HG03457 (cell line): ENCODE results near the gene TMEM217.
"Not testable (repeated sequence)": the region's sequence is repeated elsewhere in the genome, so short reads cannot be mapped to it uniquely, and the experiment has no call there.

Source experiments
- ATAC-seq: cut with Tn5 transposase; IDR thresholded peaks from one replicate; pipeline ENCODE4 v1.9.1; 2021; ENCODE audit warnings: moderate number of reproducible peaks; ENCODE audit not compliant: unreplicated experiment

TMEM217 gene

DNA sequence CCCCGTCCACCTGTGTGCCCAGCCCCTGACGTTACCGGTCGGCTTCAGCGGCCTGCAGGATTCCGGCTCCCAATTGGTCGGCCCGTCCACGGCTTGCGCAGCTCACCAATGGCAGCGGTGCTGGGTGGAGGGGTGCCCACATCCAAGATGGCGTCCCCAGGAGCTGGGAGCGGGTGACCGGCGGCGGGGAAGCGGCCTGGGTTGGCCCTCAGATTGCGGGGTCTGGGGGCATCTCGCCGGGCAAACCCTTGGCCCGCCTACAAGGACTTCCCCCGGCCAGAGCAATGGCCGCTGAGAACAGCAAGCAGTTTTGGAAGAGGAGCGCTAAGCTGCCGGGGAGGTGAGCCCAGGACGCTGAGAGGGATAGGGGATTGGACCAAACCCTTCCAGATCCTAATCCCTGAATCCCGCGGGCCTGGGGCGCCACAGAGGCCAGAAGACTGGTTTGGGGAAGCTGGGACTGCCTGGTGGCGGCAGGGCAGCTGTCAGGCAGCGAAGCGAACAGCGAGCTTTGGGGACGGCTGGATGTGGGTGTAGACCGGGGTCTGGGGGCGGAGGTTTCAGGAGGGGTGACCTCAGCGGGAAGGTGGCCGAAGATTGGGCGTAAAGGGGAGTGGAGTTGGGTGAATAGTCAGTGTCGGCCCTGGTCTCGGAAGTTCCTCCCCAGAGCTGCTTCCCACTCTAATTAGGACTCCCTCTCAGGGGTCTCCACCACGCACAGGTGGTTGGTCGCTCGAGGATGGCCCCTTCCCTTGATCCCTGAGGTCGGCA lies at the start of gene TMEM217, which contains the start of gene TBC1D22B:
Gene TMEM217, minus strand, starts transcription at position 511 of the 771 bp plus-strand sequence. CDS start 39,114 bp downstream, outside the sequence.
Gene TBC1D22B, plus strand, starts transcription at position 139 of the 771 bp plus-strand sequence. Its CDS starts 146 bp downstream, at position 285.
- ATAC-seq: peak; percentile 83

DNA sequence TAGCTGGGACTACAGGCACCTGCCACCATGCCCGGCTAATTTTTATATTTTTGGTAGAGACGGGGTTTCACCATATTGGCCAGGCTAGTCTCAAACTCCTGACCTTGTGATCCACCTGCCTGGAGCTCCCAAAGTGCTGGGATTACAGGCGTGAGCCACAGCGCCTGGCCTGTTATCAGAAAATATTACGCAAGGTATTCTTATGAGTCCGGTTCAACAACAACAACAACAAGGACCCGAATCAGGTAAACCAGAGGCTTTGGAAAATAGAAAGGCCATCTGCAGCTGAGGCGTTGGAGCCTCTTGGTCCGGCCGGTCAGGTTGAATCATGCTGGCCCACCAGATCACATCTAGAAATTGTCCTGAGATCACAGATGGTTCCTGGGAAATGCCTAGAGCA lies 49.5 kb upstream of the TMEM217 start:
- ATAC-seq: not testable (repeated sequence)

DNA sequence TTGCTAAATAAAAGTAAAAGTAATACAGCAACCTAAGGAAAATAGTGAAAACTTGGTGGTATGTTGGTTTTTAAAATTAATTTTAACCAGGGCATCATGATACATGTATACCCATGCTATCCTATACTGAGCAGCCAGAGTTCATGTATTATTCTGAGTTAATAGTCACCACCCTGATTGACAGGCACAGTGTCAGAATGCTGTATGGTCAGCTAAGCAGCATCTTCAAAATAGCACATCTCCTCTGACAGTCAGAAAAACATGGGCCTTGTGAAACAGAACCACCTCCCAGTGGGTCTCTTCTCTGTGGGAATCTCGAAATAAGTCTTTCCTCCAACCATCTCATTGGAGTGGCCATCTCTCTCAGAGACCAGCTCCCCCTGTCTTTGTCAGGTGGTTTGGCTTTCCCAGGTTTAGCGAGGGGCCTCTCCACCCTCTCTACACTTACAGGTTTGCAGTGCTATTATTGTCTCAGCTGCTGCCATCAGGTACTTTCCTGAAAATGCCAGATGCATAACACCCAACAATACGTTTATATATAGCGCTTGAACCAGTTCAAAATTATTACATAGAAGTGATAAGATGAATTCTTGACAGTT lies 48.8 kb upstream of the TMEM217 start:
- ATAC-seq: no peak

DNA sequence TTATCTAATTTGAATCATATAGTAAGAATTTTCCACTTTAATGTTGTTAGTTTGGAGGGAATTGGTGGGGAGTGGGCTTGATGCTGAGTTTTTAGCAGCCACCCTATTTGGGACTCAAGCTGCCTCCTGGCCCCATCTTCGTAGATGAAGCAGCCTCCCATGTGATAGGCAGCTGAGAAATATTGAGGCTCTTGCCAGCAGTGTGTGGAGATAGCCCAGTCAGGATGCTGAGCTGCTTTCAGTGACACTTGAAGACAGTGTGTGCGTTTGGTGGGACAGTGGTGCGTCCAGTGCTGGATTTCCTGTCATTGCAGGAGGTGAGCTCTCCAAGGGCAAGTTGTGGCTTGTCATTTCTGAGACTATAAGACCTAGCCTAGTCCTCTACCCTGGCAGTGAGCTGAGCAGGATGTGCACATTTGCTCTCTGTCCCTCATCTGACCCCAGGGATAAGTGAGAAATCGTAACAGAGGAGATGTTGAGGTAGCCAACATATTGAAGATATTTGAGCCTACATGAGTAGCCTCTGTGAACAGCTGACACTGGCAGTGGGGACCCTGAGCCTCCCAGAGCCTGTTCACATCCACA lies 48.0 kb upstream of the TMEM217 start:
- no peak for ATAC-seq

DNA sequence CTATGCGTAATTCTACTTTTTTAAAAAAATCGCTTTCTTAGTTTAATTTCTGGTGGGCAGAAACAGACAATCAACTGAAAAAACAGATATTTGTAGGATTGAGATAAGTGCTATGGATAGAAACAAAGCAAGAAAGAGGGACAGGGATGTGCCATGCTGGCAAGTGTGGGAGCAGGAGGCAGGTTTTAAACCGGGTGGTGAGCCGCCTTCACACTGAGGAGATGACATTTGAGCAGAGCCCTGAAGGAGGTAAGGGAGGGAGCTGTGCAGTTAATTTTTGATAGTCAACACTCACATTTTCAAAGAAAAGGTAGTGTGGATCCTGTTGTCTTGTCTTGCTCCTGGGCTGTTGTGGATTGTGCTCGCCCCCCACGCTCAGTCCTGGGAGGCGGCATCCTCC lies 46.8 kb upstream of the TMEM217 start:
- no peak for ATAC-seq

DNA sequence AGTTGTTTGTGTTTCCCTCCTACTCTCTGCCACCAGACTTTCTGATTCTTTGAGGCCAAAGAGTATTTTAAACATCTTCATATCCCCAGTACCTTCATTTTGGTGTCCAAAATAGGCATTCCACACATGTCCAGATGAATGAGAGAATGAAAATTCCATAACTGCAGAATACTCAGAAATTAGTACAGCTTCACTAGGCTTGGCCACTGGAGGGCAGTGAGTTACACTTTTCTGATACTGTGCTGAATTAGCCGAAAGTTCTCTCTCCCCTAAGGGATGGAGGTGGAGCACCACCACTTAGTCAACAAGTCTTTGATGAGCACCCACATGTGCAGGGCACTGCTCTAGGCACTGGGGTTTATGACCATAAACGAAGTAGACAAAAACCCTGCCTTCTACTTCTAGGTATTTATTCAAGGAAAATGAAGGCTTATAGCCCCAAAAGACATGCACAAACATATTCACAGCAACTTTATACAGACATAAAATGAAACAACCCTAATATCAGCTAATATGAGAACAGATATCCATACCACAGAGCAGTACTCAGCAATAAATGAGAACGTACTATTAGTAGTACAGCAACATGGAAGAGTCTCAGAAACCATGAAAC lies 46.1 kb upstream of the TMEM217 start:
- ATAC-seq: no peak

DNA sequence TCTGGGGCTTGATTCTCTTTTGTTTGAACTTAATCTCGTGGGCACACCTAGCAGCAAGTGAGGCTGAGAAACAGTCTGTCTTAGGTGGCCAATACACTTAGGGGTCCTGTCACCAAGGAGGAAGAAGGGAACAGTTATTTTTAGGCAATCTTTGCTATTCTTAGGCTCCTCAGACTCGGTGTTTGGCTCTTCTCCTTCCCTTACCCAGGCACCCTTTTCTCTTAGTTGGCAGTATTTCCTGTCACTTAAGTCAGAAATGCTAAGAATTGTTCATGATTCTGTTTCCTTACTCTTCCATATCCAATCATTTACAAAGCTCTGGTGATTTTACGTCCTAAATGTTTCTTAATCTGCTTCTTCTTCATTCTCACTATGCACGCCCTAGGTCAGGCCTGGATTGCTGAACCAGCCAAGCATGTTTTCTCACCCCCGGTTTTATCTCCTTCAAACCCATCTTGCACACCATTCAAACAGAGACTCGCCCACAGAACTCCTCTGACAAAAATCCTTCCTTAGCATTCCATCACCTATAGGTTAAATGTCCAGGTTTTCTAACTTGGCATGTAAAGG lies 45.2 kb upstream of the TMEM217 start:
- ATAC-seq: no peak

DNA sequence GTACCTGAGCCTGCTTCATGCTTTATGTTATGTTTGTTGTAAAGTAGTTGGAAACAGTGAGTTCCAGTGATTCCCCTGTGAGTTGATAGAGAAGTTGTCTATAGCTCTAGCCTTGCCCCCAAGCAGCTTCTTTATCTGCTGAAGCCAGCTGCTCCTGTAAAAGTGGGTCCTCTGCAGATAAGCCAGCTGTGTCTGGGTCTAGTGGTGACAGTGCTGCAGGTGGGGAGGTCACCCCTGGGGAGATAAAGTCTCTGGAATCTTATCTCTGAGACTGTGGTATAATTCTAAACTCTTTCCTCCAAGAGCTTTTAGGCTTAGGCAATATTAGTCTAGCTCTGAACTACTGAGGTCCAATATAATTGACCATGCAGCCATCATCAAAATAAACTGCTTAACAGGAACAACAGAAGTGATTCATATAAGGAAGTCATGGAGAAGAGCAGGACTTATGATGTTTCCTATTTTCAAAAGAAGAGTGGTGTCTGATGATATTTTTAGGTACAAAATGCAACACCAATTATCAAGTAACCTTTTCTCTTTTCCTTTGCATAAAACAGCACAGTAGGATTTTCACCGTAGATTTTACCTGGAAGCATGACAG lies 44.2 kb upstream of the TMEM217 start:
- ATAC-seq: no peak

DNA sequence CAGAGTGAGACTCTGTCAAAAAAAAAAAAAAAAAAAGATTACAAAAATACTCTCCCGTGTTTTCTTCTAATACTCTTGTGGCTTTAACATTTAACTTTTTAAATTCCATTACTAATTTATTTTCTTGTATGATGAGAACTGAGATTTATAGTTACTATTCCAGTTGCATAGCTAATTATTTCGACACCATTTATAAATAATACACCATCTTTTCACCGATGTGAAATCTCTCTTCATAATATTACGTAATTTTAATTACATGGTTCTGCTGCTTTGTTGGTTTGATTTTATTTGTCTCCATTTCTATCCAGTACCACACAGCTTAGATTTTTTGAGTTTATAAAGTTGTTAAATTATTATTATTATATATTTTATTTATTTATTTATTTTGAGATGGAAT lies 42.0 kb upstream of the TMEM217 start:
- ATAC-seq: no peak

DNA sequence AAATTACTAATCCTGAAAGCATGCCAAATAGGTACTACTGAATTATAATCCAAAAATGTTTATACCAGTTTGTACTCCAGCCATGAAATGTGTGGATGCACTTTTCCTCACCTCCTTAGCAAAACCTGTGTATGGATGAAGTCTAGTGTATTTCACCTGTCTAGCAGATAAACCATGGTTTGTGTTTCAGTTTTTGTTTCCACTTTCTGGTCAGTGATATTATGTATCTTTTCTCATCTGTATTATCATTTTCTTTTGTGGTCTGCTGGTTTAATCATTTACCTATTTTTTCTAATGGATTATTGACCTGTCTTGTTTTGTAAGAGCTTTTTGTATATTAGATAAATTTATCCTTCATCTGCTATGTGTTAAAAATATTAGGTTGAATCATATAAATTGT lies 41.0 kb upstream of the TMEM217 start:
- no peak for ATAC-seq

DNA sequence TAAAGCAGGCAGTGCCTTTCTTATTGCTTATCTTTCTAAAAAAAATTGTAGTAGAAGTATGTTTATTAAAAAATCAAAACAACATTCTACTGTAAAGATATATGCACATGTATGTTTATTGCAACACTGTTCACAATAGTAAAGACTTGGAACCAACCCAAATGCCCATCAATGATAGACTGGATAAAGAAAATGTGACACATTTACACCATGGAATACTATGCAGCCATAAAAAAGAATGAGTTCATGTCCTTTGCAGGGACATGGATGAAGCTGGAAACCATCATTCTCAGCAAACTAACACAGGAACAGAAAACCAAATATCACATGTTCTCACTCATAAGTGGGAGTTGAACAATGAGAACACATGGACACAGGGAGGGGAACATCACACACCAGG lies 39.7 kb upstream of the TMEM217 start:
- ATAC-seq: not testable (repeated sequence)

DNA sequence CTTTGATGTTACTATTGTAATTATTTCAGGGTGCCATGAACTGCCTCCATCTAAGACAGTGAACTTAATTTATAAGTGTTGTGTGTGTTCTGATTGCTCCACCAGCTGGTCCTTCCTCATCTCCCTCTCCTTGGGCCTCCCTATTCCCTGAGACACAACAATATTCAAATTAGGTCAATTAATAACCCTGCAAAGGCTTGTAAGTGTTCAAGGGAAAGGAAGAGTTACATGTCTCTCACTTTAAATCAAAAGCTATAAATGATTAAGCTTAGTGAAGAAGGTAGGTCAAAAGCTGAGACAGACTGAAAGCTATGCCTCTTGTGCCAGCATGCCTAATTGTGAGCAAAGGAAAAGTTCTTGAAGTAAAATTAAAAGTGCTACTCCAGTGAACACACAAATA lies 35.5 kb upstream of the TMEM217 start:
- ATAC-seq: no peak

DNA sequence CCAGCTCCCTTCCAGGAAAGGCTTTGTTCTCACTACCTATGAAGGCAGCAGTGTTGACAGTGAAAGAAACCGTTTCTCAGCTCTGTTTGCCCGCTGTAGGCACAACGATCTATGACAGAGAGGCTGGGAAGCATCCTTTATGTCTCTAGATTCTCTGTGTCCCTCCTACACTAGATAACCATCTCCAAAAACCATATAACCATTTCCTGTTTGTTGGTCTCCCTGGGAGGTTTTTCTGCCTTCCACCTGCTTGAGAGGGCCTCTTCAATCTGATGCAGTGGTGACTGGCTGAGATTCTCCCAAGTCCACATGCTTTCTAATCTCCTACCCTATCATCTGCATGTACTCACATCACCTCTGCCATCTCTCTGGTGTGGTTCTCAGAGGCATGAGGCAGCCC lies 32.0 kb upstream of the TMEM217 start:
- no peak for ATAC-seq

DNA sequence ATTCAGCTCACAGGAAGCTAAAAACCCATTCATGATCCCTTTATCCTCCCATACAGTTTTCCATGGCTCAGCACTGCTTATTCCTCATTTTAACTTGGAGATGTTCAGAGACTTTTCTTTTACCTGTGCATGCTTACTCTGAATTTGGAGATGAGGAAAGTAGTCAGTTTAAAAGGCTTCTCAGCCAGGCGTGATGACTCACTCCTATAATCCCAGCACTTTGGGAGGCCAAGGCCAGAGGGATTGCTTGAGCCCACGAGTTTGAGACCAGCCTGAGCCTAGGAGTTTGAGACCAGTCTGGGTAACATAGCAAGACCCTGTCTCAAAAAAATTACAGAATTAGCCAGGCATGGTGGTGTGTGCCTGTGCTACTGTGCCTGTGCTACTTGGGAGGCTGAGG lies 30.3 kb upstream of the TMEM217 start:
- ATAC-seq: no peak

DNA sequence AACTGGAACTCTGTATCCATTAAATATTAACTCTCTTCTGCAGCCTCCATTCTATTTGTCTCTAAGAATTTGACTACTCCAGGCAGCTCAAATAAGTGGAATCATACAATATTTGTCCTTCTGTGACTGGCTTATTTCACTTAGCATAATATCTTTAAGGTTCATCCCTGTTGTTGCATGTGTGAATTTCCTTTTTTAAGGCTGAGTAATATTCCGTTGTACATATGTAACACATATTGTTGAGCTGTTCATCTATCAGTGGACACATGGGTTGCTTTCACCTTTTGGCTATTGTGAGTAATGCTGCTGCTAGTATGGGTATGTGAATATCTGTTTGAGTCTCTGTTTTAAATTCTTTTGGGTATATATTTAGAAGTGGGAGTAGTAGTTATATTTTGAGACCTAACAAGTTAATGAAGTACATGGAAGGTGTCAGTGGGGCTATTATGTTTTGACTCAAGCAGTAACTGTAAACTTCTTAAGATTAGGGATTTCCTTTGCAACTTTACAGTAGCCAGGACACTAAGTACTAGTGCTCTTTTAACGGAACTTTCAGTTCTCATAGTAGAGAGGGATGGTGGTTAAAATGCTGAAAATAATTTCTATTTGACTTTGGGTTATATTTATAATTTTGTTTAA lies 29.7 kb upstream of the TMEM217 start:
- peak; percentile 42 for ATAC-seq

DNA sequence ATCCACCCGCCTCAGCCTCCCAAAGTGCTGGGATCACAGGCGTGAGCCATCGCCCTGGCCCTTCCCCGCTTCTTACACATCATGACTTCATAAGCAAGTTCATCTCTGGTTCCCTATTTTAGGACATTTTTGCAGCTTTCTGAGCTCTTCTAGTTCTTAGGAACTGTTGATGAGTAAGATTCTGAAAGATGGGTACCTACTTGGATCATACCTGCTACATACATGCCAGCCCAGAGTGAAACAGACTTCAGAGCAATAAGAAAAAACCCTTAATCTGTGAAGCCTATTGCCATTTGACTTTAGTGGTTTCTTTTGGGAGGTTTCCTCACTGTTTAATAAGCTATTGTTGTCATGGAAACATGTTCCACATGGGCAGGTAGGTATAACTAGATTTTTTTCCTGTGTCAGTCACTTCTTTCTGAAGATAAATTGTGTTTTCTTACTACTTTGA lies 27.9 kb upstream of the TMEM217 start:
- no peak for ATAC-seq

DNA sequence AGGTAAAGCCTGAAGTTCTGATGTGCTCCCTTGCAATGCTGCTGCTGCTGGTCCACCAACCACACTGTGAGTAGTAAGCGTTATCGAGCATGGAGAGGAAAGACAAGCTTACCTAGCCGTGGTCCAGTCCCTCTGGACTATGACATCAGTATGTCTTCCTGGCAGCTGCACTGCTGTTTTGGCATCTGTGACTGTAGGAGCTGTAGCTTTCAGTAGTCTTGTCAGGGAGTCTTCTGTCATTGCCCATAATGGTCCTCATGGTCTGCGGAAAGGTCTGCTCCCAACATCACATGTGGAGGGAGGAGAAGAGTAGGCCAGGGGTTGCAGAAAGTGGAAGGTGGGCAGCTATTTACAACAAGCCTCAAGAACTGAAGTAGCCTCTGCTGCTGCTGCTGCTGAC lies 26.8 kb upstream of the TMEM217 start:
- ATAC-seq: no peak

DNA sequence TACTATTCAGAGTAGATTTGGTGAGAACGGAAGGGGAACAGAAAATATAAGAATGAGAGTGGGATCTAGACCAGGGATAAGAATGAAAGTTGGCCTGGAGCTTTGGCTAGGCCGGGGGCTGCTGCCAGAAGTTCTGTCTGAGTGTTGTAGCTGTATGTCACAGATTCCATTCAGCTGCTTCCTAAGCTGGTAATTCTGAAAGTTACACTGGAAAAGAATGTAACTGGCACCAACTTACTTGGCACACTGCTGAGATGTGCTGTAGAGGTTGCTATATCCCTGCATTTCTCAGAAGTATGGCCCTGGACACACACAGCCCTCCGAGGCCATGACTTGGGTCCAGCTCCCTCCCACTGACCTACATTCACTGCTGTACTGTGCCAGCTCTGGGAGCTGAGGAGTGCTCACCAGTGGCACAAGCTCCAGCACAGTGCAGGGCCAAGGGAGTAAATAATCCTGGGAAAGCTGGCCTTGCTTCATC lies 25.8 kb upstream of the TMEM217 start:
- no peak for ATAC-seq

DNA sequence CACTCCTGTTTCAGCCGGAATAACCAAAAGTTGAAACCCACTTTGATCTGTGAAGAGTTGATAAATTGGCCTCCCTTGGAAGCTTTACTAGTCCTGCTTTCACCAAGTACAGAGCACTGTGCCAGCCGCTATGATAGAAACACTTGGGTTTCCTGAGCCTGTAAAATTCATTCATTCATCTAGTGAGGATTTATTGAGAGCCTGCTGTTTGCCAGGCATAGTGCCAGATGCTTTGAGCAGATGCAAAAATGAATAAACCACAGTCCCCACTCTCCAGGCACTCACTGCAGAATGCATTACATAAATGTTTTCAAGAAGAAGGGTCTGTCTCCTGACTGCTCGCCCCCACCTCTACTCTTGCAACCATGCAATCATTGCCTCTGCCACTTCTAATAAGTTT lies 25.3 kb upstream of the TMEM217 start:
- ATAC-seq: no peak

DNA sequence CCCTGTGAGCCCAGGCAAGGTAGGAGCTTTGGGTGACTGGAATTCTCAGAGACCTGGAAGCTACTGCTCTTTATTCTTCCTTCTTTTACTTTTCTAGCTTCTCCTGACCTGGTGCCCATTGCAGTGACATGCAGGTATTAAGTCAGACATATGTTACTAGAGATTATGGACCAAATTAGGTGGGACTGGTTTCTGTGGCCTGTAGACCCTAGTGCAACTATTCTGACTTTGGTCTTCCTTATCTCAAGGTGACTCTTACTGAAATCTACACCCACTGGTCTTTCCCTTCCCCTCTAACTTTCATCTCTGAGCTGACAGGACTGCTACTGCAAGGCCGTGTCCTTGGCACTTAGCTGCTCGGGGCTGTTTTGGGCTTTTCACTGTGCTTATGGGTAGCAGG lies 24.4 kb upstream of the TMEM217 start:
- no peak for ATAC-seq
